ENCODE results near the gene PGBD1.

The PGBD1 gene

GRCh38 chr6:28343898-28344677 is 62.7 kb downstream of the PGBD1 start:
- Histone ChIP-seq H3K4me3 (ENCODE audit: low read length) (no peak overlapping the region), H3K4me2 (ENCODE audit: low read length) (no peak overlapping the region), H3K36me3 (replicated peaks; ENCODE audit: low read depth, low read length) (no peaks in the 10 kb centered on the region), H3K27me3 (ENCODE audit: low read depth, low read length) (no peaks in the 10 kb centered on the region), H3K9me3 (ENCODE audit: insufficient read depth, low read length) (no peaks in the 10 kb centered on the region), H3K27ac (ENCODE audit: low read length) (no peak overlapping the region), H2AFZ (ENCODE audit: low read depth, low read length) (no peak overlapping the region), H3K79me2 (ENCODE audit: low read length) (no peaks in the 10 kb centered on the region), H3K9ac (ENCODE audit: low read length) (no peak overlapping the region), H3K4me1 (ENCODE audit: low read length) (no peaks in the 10 kb centered on the region), H4K20me1 (ENCODE audit: insufficient read depth, low read length) (no peaks in the 10 kb centered on the region)
- TF ChIP-seq EZH2phosphoT487 (IDR thresholded peaks at IDR 0.05; ENCODE audit: low read depth) (no peak), CTCF (IDR thresholded peaks at IDR 0.05; ENCODE audit: low read depth, low read length) (no peak)

GRCh38 chr6:28345201-28345600 is 63.8 kb downstream of the PGBD1 start:
- TF ChIP-seq EZH2phosphoT487 (IDR thresholded peaks at IDR 0.05; ENCODE audit: low read depth) (no peak), CTCF (IDR thresholded peaks at IDR 0.05; ENCODE audit: low read depth, low read length) (no peak)
- Histone ChIP-seq H3K36me3 (replicated peaks; ENCODE audit: low read depth, low read length) (no peaks in the 10 kb centered on the region), H3K4me1 (ENCODE audit: low read length) (no peaks in the 10 kb centered on the region), H3K9me3 (ENCODE audit: insufficient read depth, low read length) (no peaks in the 10 kb centered on the region), H3K4me2 (ENCODE audit: low read length) (no peak overlapping the region), H3K79me2 (ENCODE audit: low read length) (peaks cover 4% of the 10 kb centered on the region), H3K27me3 (ENCODE audit: low read depth, low read length) (no peaks in the 10 kb centered on the region), H3K9ac (ENCODE audit: low read length) (no peak overlapping the region), H2AFZ (ENCODE audit: low read depth, low read length) (no peak overlapping the region), H4K20me1 (ENCODE audit: insufficient read depth, low read length) (no peaks in the 10 kb centered on the region), H3K27ac (ENCODE audit: low read length) (no peak overlapping the region), H3K4me3 (ENCODE audit: low read length) (no peak overlapping the region)

GRCh38 chr6:28347119-28347518 is 65.7 kb downstream of the PGBD1 start:
- TF ChIP-seq EZH2phosphoT487 (IDR thresholded peaks at IDR 0.05; ENCODE audit: low read depth) (no peak), CTCF (IDR thresholded peaks at IDR 0.05; ENCODE audit: low read depth, low read length) (no peak)
- H3K9me3 ChIP-seq (ENCODE audit: insufficient read depth, low read length) = no peaks in the 10 kb centered on the region

GRCh38 chr6:28349344-28349891 is 68.0 kb downstream of the PGBD1 start:
- no peak for TF ChIP-seq EZH2phosphoT487 (IDR thresholded peaks at IDR 0.05; ENCODE audit: low read depth)
- no peak for TF ChIP-seq CTCF (IDR thresholded peaks at IDR 0.05; ENCODE audit: low read depth, low read length)
- Histone ChIP-seq H3K4me1 (ENCODE audit: low read length) (peaks cover 8% of the 10 kb centered on the region), H3K27me3 (ENCODE audit: low read depth, low read length) (no peaks in the 10 kb centered on the region), H3K36me3 (replicated peaks; ENCODE audit: low read depth, low read length) (peaks cover 6% of the 10 kb centered on the region), H3K79me2 (ENCODE audit: low read length) (peaks cover 17% of the 10 kb centered on the region), H4K20me1 (ENCODE audit: insufficient read depth, low read length) (no peaks in the 10 kb centered on the region), H3K4me3 (ENCODE audit: low read length) (peak overlapping the region; percentile 95), H3K9me3 (ENCODE audit: insufficient read depth, low read length) (no peaks in the 10 kb centered on the region), H3K4me2 (ENCODE audit: low read length) (peak overlapping the region; percentile 68), H2AFZ (ENCODE audit: low read depth, low read length) (peak overlapping the region; percentile 100), H3K27ac (ENCODE audit: low read length) (no peak overlapping the region), H3K9ac (ENCODE audit: low read length) (peak overlapping the region; percentile 79)

More at GRCh38 chr6:28347119-28347518, 65.7 kb downstream of the PGBD1 start:
- H3K9ac ChIP-seq (ENCODE audit: low read length) = no peak overlapping the region
- H3K27ac ChIP-seq (ENCODE audit: low read length) = no peak overlapping the region
- peaks cover 8% of the 10 kb centered on the region for H3K4me1 ChIP-seq (ENCODE audit: low read length)
- no peak overlapping the region for H3K4me3 ChIP-seq (ENCODE audit: low read length)
- no peaks in the 10 kb centered on the region for H3K36me3 ChIP-seq (replicated peaks; ENCODE audit: low read depth, low read length)
- H3K27me3 ChIP-seq (ENCODE audit: low read depth, low read length) = no peaks in the 10 kb centered on the region
- H3K79me2 ChIP-seq (ENCODE audit: low read length) = peaks cover 17% of the 10 kb centered on the region
- no peaks in the 10 kb centered on the region for H4K20me1 ChIP-seq (ENCODE audit: insufficient read depth, low read length)
- H3K4me2 ChIP-seq (ENCODE audit: low read length) = no peak overlapping the region
- H2AFZ ChIP-seq (ENCODE audit: low read depth, low read length) = no peak overlapping the region
